MM.1S (cell line): ENCODE results near the gene ERICH6B.

Source experiments
- DNase-seq: peaks from one replicate; pipeline ENCODE4 v3.0.0-alpha.2; 2015
- H2AFZ ChIP-seq: fragments of 300-600 bp; sonication (generic); 2 replicates; pipeline ENCODE4 v1.6.0; 2016; ENCODE audit warnings: antibody characterized with exemption, low read length
- H3F3A ChIP-seq: fragments of 300-600 bp; sonication (generic); 2 replicates; pipeline ENCODE4 v1.6.1; 2016; ENCODE audit warnings: mild to moderate bottlenecking, antibody characterized with exemption, low read length, moderate library complexity, mixed read lengths; ENCODE audit not compliant: insufficient read depth
- H3K27ac ChIP-seq: fragments of 300-600 bp; sonication (generic); 2 replicates; pipeline ENCODE4 v1.5.1; 2016; ENCODE audit warnings: mild to moderate bottlenecking, low read length
- H3K27me3 ChIP-seq: fragments of 300-600 bp; sonication (generic); replicated peaks from 2 replicates; pipeline ENCODE4 v1.6.0; 2016; ENCODE audit warnings: low read length; ENCODE audit not compliant: insufficient read depth
- H3K36me3 ChIP-seq: fragments of 300-600 bp; sonication (generic); replicated peaks from 2 replicates; pipeline ENCODE4 v1.6.1; 2016; ENCODE audit warnings: mild to moderate bottlenecking, low read length, mixed read lengths; ENCODE audit not compliant: insufficient read depth
- H3K4me1 ChIP-seq: fragments of 300-600 bp; sonication (generic); 2 replicates; pipeline ENCODE4 v1.6.1; 2016; ENCODE audit warnings: low read length, mixed read lengths
- H3K4me2 ChIP-seq: fragments of 300-600 bp; sonication (generic); 2 replicates; pipeline ENCODE4 v1.6.0; 2016; ENCODE audit warnings: low read depth, low read length
- H3K4me3 ChIP-seq: fragments of 300-600 bp; sonication (generic); 2 replicates; pipeline ENCODE4 v1.5.1; 2016; ENCODE audit warnings: low read length, mixed read lengths
- H3K79me2 ChIP-seq: fragments of 300-600 bp; sonication (generic); 2 replicates; pipeline ENCODE4 v1.6.1; 2016; ENCODE audit warnings: mixed run types, low read length, mixed read lengths
- H3K9ac ChIP-seq: fragments of 300-600 bp; sonication (generic); 2 replicates; pipeline ENCODE4 v1.6.1; 2016; ENCODE audit warnings: low read length, mixed read lengths
- H3K9me2 ChIP-seq: fragments of 300-600 bp; sonication (generic); replicated peaks from 2 replicates; pipeline ENCODE4 v1.6.1; 2016; ENCODE audit warnings: mild to moderate bottlenecking, low read length, mixed read lengths; ENCODE audit not compliant: insufficient read depth
- H3K9me3 ChIP-seq: fragments of 300-600 bp; sonication (generic); replicated peaks from 2 replicates; pipeline ENCODE4 v1.6.1; 2016; ENCODE audit warnings: mild to moderate bottlenecking, low read length, mixed read lengths; ENCODE audit not compliant: insufficient read depth
- H4K20me1 ChIP-seq: fragments of 300-600 bp; sonication (generic); 2 replicates; pipeline ENCODE4 v1.6.1; 2016; ENCODE audit warnings: mild to moderate bottlenecking, low read length, moderate library complexity, mixed read lengths; ENCODE audit not compliant: insufficient read depth
- EZH2 ChIP-seq: fragments of 300-600 bp; sonication (generic); optimal IDR thresholded peaks from 2 replicates; pipeline ENCODE3; 2017; ENCODE audit warnings: low read depth, mild to moderate bottlenecking, antibody characterized with exemption, low read length, mixed read lengths
- EZH2phosphoT487 ChIP-seq: fragments of 300-600 bp; sonication (generic); IDR thresholded peaks from 2 replicates; pipeline ENCODE4 v1.6.1; 2018; ENCODE audit warnings: antibody characterized with exemption, low read length
- TF ChIP-seq, protein P1 (sequence below): fragments of 300-600 bp; sonication (generic); IDR thresholded peaks from 2 replicates; pipeline ENCODE4 v1.5.1; 2016; ENCODE audit warnings: antibody characterized with exemption, low read length, mixed read lengths

Gene ERICH6B

DNA sequence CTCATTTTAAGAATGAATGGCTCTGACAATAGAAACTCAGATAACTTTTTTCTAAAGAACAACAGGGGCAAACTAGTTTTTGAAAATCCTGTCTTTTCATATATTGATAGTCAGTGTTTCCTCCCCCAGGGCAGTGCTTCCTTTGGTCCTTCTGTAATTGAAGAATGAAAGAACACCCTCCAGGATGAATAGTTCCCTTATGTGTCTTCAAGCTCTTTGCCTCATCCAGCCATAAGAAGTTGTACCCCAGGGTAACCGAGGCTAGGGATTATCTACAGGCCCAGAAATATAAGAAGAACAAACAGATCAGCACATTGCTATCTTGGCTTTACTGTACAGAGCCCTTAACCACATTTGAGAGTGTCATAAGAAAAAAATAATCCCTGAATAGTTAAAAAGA is 12.1 kb upstream of the ERICH6B start:
- TF ChIP-seq EZH2 (no peak), EZH2phosphoT487 (no peak)
- TF ChIP-seq, protein P1, sequence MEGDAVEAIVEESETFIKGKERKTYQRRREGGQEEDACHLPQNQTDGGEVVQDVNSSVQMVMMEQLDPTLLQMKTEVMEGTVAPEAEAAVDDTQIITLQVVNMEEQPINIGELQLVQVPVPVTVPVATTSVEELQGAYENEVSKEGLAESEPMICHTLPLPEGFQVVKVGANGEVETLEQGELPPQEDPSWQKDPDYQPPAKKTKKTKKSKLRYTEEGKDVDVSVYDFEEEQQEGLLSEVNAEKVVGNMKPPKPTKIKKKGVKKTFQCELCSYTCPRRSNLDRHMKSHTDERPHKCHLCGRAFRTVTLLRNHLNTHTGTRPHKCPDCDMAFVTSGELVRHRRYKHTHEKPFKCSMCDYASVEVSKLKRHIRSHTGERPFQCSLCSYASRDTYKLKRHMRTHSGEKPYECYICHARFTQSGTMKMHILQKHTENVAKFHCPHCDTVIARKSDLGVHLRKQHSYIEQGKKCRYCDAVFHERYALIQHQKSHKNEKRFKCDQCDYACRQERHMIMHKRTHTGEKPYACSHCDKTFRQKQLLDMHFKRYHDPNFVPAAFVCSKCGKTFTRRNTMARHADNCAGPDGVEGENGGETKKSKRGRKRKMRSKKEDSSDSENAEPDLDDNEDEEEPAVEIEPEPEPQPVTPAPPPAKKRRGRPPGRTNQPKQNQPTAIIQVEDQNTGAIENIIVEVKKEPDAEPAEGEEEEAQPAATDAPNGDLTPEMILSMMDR = no peak
- Histone ChIP-seq H3F3A (no peaks in the 10 kb centered on the region), H3K9me3 (no peaks in the 10 kb centered on the region), H3K79me2 (no peaks in the 10 kb centered on the region), H3K4me2 (no peak overlapping the region), H3K4me1 (no peaks in the 10 kb centered on the region), H3K27me3 (no peaks in the 10 kb centered on the region), H2AFZ (no peak overlapping the region), H3K27ac (no peak overlapping the region), H3K4me3 (no peak overlapping the region), H3K36me3 (no peaks in the 10 kb centered on the region), H3K9me2 (no peaks in the 10 kb centered on the region), H3K9ac (no peak overlapping the region), H4K20me1 (no peaks in the 10 kb centered on the region)
- DNase-seq = no peak

DNA sequence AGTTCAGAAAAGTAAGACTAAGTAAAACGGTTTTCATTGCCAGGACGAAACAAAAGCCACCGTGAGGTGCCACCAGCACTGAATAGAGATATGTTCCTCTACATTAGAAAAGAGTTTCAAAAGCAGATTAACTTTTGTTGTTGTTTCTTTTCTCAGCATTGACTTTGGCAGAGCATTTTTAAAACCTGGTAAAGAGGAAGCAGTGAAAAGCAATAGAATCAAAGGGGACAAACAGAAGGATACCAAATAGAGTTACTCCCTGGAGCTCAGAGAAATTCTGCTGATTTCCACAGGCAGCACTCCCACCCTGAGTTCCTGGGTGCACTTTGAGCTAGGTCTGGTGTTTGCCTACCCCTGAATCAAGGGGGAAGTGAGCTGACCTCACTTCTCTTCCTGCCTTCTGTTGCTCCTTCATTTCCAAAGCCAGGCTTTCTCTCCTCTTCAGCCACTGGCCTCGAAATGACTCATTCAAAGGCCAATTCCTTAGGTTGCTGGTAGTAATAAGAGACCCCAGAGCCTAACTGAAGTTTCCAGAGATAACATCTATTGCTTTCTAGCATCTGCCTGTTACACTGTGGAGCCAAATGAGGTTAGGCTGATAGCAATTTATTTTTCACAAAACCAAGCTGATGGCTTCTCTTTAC is 11.3 kb upstream of the ERICH6B start:
- Histone ChIP-seq H3K79me2 (no peaks in the 10 kb centered on the region), H2AFZ (no peak overlapping the region), H3K4me1 (no peaks in the 10 kb centered on the region), H4K20me1 (no peaks in the 10 kb centered on the region), H3K4me3 (no peak overlapping the region), H3K4me2 (no peak overlapping the region), H3K36me3 (no peaks in the 10 kb centered on the region), H3K27me3 (no peaks in the 10 kb centered on the region), H3K9me3 (no peaks in the 10 kb centered on the region), H3K27ac (no peak overlapping the region), H3K9ac (no peak overlapping the region), H3K9me2 (no peaks in the 10 kb centered on the region), H3F3A (no peaks in the 10 kb centered on the region)
- TF ChIP-seq EZH2 (no peak), EZH2phosphoT487 (no peak)
- TF ChIP-seq, protein P1 = no peak
- DNase-seq = no peak

DNA sequence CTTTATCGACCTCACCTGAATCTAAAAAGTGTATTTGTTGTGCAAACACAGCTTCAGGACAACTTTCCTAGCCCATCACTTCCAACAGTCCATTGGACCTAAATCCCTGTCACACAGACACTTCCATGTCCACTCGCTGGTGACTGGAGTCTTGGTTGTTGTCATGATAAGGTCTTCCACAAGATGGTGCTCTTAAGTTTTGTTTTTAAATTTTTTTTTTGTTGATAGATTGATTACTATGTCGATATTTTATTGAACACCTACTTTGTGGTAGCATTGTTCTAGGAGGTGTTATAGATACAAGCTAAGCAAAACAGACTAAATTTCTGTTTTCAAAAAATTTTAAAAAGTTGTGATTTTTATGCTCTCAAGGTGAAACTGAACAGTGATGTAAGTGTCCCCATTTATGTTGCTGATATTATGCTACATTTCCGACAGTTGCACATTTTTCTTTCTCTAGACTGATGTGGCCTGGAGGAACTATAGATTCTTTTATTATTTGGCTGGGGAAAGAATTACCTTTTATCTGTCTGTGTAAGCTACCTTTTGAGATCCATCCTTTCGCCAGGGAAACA is 8.1 kb upstream of the ERICH6B start:
- no peak overlapping the region for H3K27ac ChIP-seq
- H3K4me2 ChIP-seq = no peak overlapping the region
- DNase-seq = no peak
- no peak overlapping the region for H2AFZ ChIP-seq
- H4K20me1 ChIP-seq = no peaks in the 10 kb centered on the region
- no peak overlapping the region for H3K9ac ChIP-seq
- no peaks in the 10 kb centered on the region for H3K9me3 ChIP-seq
- no peaks in the 10 kb centered on the region for H3K4me1 ChIP-seq
- no peaks in the 10 kb centered on the region for H3K27me3 ChIP-seq
- no peaks in the 10 kb centered on the region for H3F3A ChIP-seq
- no peaks in the 10 kb centered on the region for H3K9me2 ChIP-seq
- no peak for TF ChIP-seq EZH2phosphoT487
- no peak for TF ChIP-seq EZH2
- TF ChIP-seq, protein P1 = peak; percentile 49
- no peaks in the 10 kb centered on the region for H3K79me2 ChIP-seq
- no peak overlapping the region for H3K4me3 ChIP-seq
- no peaks in the 10 kb centered on the region for H3K36me3 ChIP-seq
